ENCODE measurements around the gene MSI2.

GRCh38 chr17:57236686-57237299, 19.5 kb upstream of the MSI2 start:
- TF ChIP-seq, protein P1, sequence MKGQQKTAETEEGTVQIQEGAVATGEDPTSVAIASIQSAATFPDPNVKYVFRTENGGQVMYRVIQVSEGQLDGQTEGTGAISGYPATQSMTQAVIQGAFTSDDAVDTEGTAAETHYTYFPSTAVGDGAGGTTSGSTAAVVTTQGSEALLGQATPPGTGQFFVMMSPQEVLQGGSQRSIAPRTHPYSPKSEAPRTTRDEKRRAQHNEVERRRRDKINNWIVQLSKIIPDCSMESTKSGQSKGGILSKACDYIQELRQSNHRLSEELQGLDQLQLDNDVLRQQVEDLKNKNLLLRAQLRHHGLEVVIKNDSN (IDR thresholded peaks at IDR 0.05): no peak
- TF ChIP-seq REST (IDR thresholded peaks at IDR 0.05; ENCODE audit: low read depth) (no peak), YY1 (IDR thresholded peaks at IDR 0.05; ENCODE audit: low read depth) (no peak), MAX (IDR thresholded peaks at IDR 0.05) (no peak), NFIC (IDR thresholded peaks at IDR 0.05) (no peak)

Data from Ishikawa (cell line).